NCI-H1092 (cell line): ENCODE data around the gene FUBP1.
"Not testable (repeated sequence)": the region's sequence is repeated elsewhere in the genome, so short reads cannot be mapped to it uniquely, and the experiment has no call there.

Source experiments
- DNase-seq: peaks from one replicate; lab custom pipeline; 2025; lab: John Stamatoyannopoulos, UW

Gene FUBP1

DNA sequence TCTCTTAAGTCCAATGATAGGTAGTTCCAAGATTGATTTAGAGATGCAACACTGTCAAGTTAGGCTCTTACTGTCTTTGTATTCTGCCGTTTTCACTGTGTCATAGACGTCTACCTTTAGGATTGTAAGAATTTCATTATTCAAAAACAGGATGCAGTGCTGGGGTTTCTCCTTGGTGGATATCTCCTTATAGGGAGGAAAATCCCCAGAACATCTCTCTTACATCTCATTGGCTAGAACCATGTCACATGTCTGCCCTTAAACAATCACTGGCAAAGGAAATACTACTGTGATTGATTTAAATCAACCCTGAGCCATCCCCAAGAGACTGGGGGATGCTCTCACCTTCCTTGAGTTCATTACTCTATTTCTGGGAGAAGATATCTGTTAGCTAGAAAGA is 10.9 kb upstream of the FUBP1 start:
- no peak for DNase-seq

- no peak for DNase-seq
These were observed 9.0 kb upstream of the FUBP1 start for GRCh38 chr1:77987919-77988318.

DNA sequence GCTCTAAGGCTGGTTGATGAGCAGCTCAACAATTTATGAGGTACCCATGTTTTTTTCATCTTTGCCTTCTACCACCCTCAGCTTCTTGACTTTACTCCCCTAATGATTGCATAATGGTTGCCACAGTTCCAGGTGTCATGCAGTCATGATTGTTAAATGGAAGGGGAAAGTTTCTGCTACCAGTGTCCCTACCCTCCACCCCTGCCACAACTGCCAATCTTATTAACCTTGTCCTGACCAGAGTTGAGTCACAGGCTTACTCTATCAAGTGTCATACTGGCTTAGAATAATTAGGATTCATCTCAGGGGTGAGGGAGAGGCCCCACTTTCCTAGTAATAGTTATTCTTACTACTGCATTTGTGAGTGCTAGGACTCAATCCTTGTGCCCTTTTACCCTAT is 7.9 kb upstream of the FUBP1 start:
- no peak for DNase-seq

- DNase-seq: no peak
These were observed 5.8 kb upstream of the FUBP1 start for GRCh38 chr1:77984629-77985028.

GRCh38 chr1:77983997-77984355 is 5.1 kb upstream of the FUBP1 start:
- no peak for DNase-seq

- not testable (repeated sequence) for DNase-seq
These were observed 4.6 kb upstream of the FUBP1 start for GRCh38 chr1:77983352-77983996.

DNA sequence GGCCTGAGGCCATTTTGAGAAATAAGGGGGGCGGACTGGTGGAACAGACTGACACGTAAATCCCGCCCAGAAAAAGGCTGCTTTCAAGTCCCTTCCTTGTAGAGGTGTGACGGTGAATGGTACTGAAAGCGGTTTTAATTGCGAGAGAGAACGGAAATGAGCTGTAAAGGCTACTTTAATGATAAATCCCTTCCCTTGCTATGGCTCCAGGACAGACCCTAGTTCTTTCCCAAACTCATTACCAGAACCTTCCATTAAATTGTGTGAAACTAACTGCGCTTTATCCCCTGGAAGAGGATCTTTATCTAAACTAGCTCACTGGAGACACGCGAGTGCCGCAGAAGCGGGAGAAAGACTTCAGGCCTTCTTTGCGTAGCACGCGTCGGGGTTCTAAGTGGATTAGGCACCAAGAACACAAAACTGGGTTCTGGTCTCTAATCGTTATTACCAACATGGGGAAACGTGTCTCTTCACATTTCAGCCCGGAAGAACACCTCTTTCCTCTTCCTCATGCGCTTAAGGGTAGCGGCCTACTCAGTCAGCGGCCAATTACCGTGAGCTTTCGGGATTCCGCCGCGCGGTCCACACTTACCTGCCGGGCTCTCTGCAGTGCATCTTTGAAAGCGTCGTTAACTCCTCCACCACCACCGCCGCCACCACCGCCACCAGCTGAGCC is 441 bp downstream of the FUBP1 start:
- peak; percentile 71 for DNase-seq

- DNase-seq: no peak
These were observed 931 bp downstream of the FUBP1 start for GRCh38 chr1:77977989-77978292.

DNA sequence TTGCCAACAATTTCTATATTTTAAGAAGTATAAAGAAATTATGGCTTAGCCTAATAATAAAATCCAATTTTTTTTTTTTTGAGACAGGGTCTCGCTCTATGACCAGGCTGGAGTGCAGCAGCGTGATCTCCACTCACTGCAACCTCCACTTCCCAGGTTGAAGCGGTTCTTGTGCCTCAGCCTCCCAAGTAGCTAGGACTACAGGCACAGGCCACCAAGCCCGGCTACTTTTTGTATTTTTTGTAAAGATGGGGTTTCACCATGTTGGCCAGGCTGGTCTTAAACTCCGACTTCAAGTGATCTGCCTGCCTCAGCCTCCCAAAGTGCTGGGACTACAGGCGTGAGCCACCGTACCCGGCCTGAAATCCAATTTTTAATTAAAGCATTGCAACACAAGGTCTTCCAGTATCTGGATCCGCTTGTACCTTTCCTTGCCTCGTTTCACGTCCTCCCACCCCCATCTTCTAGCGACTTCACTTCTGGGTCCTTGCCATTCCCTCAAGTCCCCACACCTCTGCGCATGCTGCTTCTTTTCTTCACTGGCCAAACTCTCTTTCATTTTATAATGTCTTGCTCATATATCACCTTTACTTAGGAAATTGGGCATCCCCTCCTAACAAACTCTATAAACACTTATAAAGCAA is 2.3 kb downstream of the FUBP1 start:
- DNase-seq: no peak

GRCh38 chr1:77975907-77976306 is 3.0 kb downstream of the FUBP1 start:
- no peak for DNase-seq

- DNase-seq: no peak
These were observed 3.5 kb downstream of the FUBP1 start for GRCh38 chr1:77975386-77975785.

DNA sequence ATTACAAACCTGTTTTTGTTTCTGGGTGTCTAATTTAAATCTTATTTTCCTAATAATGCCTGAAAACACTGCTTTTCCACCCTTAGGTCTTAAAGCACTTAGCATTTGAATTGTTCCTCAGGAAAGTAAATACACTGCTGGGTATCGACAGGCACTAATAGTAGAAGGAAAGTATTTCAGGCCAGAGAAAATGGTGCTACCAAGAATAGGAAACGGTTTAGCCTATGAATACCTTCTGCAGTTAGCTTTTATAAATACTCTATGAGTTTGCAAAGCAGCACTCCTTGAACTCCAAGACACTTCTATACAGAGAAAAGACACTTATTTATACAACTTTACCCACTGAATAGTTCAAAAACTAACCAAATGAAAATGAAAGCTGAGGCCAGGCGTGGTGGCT is 6.8 kb downstream of the FUBP1 start:
- DNase-seq: no peak

DNA sequence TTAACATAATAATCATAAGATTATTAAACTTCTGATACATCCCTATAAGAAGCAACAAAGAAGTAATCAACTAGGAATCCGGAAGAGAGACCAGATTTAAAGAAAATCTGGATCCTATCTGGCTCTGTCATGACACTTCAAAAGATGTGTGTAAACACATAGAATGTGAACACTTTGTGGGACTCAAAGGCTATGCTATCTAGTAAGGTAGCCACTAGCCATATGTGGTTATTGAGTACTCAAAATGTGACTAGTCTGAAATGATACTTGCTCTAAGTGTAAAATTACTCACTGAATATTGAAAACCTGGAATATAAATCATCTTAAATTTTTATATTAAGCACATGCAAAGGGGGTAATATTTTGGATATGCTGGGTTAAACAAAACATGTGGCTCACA is 8.7 kb downstream of the FUBP1 start:
- no peak for DNase-seq

GRCh38 chr1:77966291-77966690 is 12.6 kb downstream of the FUBP1 start:
- no peak for DNase-seq

DNA sequence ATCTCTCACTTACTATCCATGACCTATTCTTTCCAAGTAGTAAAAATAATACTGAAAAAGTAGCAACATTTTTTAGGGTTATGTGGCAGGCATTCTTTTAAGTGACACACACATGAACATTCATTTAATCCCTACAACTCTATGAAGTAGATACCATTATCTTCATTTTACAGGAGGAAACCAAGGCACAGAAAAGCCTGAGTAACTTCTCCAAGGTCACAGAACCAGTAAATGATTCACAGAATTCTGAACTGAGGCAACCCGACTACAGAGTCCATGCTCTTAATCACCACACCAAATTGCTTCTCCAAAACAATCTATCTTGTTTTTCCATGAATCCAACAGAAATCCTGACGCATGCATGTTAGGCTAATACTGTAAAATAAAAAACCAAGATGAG is 17.5 kb downstream of the FUBP1 start:
- no peak for DNase-seq

GRCh38 chr1:77958850-77959249 is 20.0 kb downstream of the FUBP1 start:
- DNase-seq: no peak

DNA sequence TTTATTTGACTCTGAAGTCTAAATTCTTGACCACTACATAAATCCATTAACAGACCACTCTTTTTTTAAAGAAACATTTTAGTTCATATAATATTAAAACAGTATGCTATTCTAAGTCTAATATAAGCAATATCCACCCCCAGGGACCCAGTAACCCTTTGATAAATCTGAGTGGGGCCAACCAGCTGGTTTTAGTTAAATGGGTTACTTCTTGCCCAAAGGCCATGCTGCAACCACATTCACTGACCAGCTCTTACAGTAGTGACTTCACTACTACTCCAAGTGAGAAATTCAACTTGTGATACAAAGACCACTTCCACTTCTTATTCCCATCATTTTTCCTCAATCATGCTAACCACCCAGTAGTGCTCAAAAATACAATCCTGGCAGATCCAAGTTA is 20.5 kb downstream of the FUBP1 start:
- DNase-seq: no peak

DNA sequence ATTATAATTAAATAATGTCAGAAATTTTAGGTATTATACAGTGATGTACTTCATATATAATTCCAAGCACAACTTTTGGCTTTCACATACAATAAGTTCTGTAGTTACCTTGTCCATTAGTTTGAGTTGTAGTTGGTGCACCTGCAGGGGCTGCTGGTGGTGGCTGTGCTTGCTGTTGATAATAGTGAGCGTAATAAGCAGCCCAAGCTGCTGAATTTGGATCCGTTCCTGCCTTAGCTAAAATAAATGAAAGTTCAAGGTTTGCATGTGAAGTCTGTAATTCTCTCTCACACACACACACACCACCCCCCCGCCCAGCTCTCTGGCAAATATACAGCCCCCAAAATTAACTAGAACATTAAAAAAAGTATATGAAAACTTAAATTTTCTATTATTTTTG is 22.4 kb downstream of the FUBP1 start:
- DNase-seq: no peak

DNA sequence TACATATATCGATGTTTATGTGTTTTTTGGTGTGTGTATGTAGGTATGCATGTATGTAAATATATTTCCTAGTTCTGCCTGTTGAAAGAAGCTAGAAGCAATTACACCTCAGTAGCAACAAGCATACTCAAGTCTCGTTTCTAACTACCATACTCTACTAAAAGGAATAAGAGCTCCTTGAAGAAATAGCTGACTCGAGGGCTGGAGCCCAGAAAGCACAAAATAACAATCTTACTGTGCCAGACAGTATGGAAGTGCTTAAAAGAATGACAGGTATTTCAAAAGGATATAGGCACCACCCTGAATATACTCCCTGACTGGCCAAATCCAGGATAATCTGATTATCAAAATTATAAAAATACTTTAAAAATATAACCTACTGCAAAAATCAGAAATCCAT is 23.2 kb downstream of the FUBP1 start:
- DNase-seq: no peak

DNA sequence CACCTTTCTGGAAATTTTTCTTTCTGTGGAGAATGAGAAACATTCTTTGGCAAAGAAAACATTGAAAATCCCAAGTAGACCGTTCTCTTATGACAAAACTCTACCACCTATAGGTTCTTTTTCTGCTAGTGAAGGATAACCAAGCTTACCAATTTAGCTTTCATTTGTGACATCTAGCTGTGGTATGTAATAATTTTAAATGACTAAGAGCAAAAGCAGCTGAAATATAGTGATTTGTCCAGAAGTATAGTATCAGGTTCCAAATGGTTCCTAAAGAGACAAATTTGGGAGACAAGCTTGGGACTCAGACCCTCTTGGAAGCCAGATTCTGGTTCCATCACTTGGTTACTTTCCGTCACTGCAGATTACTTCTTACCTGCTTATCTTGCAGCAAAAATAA is 24.4 kb downstream of the FUBP1 start:
- no peak for DNase-seq

GRCh38 chr1:77953907-77954306 is 25.0 kb downstream of the FUBP1 start:
- no peak for DNase-seq

GRCh38 chr1:77951328-77951727 is 27.5 kb downstream of the FUBP1 start:
- DNase-seq: no peak

- DNase-seq: no peak
These were observed 28.0 kb downstream of the FUBP1 start for GRCh38 chr1:77950873-77951272.

DNA sequence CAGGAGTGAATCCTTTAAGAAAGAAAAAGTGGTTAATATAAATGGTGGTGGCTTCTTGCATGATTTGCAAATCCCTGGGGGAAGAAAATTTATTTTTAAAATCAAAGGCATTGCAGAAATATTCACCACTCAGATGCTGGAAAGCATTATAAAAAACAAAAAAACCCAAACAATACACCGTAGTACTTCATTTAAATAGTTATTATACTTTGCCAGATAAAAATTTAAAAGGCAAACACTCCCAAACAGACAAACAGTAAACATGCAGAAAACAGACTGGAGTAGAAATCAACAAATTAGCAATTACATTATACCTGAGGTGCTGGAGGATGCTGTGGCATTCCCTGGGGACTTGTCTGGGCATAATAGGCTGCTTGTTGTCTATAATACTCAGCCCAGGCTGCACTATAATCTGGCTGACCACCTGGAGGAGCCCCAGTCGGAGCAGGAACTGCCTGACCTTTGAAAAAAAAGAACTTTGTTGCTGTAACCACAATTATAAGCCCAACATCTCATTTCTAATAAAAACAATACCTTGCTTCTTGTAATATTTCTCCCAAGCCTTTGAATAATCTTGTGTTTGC is 29.9 kb downstream of the FUBP1 start:
- no peak for DNase-seq
